GM21786 (cell line): ENCODE measurements around the gene HIRA.
"Not testable (repeated sequence)": the region's sequence is repeated elsewhere in the genome, so short reads cannot be mapped to it uniquely, and the experiment has no call there.

Experiments used
- ATAC-seq: cut with Tn5 transposase; IDR thresholded peaks from one replicate; pipeline ENCODE4 v1.9.1; 2021; ENCODE audit not compliant: unreplicated experiment

HIRA gene

DNA sequence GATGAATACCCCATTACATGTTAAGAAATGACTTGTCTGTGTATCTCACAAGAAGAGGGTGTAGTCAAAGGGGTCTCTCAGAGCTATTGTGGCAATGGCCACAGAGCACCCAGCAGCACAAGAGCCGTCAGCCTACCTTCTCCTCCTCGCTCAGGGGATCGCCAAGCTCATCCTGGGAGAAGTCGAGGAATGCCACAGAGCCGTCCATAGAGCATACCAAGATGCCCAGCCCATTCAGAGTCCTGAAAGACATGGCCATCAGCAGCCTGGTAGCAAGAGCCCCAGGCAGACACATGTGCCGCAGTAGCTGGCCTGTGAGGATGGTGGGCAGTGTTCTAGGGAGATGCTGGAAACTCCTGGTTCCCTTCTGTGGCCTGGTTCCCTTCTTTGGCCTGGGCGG, 44.0 kb downstream of the HIRA start:
- ATAC-seq: no peak

DNA sequence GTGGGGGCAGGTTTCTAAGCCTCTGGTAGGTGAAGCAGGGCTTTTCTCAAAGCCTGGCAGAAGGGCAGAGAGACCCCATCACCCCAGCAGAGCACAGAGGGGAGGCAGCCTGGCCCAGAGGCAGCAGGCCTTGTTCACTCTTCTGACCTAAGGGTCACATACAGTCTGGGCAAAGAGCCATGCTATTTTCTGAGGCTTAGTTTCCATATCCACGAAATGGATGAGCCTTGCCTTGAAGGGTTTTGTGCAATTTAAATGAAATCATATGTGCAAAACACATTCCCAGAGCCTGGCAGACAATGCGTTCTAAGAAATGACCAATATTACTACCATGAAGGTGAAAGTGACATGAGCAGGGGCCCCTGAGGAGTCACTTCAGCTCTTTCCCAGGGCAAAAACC, 44.5 kb downstream of the HIRA start:
- ATAC-seq: no peak

DNA sequence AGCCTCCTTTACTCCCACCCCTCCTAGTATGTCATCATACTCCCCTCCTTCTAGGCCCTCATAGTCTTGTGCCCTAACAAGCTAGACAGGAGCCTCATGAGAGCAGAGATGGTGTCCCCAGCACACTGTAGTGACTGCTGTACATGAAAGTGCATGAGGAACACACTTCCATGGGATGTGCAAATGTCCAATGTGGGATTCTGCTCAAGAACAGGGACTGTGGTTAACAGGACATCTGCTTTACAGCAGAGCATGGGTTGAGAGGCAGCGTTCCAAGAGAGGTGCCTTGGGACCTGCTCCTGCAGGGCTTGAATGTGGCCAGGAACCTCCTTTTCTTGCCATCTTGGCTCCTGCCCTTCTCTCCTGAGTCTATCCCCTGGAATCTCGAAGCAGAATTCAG, 45.3 kb downstream of the HIRA start:
- ATAC-seq: no peak

DNA sequence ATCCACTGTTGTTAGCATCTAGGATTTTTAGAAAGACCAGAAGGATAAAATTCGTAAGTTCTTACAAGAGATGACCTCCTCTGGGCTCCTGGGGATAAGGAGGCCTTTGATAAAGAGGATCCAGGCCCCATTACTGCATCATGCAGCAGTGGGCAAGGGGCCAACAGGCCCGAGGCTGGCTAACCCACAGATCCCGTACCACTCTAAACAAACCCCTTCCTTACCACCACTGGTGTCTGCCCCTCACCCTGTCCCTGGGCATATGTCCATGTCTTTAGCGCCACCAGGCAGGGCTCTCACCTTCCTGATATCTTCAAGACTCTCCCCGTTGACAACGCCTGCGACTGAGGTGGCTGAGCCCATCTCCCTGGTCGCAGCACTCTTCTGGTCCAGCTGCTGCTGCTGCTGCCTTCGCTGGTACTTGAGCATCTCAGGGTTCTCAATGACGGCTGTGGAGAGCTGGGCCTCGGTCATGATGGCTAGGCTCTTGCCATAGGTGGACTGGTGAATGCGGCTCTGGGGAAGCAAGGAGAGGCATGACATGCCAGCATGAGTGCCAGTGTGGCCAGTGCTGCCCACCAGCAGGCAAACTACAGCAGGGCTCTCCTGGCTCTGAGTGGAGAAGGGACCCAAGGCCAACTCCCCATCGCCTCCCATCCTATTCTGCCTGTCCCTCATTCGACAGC, 46.2 kb downstream of the HIRA start:
- ATAC-seq: no peak

DNA sequence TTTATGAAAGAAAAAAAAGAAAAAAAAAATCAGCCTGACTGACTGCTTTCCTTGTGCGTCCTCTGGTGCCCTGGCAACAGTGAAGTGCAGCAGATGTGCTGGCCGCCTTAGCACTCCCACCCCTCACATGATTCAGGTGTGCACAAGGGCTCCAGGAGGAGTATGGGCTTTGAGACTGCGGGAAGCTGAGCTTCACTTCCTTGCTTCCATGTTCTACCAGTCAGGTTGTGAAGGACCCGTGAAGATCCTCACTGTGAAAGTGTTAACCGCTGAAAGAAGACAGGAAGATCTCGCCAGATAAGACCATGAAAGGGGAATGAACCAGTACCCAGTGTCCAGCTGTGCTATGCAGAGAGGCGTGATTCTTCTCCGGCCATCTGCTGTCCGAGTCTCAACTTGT, 48.2 kb downstream of the HIRA start:
- ATAC-seq: no peak

DNA sequence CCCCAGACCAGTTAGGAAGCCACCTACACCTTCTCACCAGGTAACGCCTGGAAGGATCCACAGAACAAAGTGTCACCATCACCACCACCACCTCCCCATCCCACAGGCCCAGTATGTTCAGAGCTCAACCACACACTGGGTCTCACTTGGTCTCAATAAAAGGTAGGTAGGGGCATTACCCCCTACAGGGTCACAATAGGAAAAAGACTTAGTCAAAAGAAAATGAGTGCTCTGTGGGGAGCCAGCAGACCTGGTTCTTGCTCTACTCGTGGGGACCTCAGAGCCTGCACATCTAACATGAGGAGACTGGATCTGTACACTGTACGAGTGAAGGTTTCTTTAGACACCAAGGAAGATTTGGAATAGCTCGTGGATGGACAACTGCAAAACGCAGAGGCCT, 49.3 kb downstream of the HIRA start:
- no peak for ATAC-seq

DNA sequence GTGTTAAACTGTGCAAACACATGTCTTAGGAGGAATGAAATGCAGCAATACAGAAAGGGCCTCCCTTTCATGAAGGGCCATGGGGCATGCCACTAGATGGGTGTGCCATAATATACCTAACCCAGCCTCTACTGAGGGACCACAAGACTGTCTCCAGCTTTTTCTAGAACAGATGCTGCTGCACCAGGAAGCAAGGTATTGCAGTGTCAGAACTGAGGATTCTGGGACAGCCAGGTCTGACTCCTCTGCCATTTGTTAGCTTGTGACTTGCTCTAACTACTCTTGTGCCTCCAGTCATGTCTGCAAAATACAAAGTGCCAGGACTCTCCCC, 53.2 kb downstream of the HIRA start:
- ATAC-seq: no peak

DNA sequence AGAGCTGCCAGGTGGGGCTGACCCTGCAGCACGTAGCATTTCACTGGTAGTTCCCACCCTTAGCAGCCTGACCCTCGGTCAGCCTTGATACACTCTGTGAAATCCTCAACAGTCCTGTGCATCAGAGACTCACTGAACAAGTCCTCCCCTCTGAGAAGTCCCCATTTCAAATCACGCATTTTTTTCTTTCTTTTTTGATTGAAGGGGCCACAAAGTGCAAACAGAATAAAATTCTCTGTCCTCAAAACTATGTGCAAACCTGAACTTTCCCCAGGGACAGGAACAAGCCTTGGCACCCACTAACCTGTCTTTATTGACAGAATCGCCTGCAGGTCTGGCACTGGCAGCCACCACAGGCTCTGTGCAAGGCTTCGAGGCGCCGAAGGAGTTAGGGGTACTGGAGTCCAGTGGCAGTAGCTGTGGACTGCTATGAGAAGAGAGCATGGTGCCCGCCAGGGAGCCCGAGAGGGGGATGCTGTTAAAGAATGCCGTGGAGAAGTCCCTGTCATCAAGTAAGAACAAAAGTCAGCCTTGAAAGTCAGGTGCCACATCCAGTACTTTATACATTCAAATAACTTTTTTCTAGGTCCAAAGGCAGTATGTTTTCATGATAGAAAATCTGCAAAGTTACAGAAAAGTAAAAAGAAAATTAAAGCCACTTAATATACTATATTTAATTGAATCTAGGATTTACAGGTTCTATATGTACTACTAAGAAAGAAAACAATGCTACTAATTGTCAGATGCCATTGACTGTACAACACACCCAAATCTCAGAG, 53.8 kb downstream of the HIRA start:
- no peak for ATAC-seq

DNA sequence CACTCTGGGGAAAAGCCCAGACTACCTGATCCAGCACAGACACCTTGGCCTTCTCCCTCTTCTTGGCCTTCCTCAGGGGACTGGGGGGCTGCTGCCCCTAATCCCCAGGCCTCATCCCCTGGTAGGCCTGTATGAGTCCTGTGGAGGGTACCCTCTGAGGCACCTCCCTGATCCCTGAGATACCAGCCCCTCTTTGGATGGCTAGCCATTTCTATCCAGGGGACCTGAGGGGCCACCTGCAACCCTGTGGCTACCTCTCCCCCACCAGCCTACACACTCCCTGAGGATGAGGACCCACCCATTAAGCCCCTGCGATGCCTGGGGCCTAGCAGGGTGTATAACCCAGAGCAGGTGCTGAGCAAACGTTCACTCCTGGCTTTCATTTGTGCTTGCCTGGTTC, 54.6 kb downstream of the HIRA start:
- no peak for ATAC-seq

DNA sequence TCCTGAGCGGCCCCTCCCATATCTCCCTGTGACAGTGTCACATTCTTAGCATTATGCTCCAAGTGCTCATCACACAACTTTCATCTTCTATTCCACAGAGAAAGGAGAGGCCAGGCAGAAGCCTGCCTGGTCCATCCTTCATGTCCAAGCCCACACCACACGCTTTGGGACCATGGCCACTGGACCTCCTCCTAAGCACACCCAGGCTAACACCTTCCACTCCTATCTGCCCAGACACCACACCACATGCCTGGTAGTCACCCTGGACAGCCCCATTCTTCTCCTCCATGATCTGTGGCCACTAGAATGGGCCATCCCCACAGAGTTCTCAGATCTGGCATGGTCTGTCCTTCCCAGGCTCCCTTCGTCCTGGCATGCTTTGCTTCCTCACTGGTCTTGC, 55.3 kb downstream of the HIRA start:
- ATAC-seq: no peak

DNA sequence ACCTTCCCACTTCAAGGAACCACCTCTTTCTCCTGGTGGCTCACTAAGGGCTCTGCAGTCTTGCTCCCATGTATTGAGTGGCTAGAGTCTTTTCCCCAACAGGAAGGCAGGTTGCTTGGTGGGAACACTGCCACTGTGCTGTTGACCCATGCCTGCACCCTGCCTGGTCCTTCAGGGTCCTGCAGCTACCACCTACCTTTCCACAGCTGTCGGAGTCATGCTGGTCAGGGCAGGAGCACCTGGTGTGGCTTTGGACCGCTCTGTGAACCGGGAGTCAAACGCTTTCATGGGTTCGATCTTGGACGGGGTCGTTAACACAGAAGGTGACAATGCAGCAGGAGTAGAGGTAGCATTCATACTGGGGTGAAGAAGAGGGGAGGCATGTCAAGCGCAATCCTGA, 56.1 kb downstream of the HIRA start:
- no peak for ATAC-seq

DNA sequence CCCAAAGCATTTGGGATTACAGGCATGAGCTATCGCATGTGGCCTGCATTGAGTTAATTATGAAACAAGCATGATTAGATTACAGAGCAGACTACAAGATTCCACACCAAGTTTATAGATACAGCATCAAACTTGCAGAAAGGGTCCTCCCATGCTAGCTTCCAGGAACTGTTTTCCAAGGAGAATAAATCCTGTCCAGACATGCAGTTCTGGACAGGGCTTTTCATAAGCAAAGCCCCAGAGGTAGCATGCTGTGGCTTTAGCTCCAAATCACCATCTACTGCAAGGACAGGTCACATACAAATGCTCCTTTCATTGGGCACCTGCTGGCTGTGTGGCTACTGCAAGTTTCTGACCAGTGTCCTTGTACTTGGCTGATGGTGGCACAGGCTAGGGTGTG, 57.1 kb downstream of the HIRA start:
- no peak for ATAC-seq

DNA sequence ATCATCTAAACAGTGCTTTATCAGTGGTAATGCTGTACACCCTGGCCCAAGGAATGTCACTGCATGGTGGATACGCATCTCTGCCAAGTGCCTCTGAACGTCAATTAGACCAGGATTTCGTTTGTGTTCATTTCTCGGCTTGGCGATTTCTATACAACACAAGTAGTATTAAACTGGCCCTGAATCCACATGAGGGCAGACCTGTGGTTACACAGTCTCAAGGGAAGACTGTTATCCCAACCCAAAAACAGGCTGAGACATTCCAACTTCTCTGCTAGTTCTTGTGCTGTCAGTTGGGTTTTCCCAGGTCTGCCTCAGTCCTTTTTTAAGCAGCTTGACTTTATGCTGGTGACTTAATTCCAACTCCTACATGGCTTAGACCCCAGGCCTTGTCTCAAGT, 58.1 kb downstream of the HIRA start:
- no peak for ATAC-seq

DNA sequence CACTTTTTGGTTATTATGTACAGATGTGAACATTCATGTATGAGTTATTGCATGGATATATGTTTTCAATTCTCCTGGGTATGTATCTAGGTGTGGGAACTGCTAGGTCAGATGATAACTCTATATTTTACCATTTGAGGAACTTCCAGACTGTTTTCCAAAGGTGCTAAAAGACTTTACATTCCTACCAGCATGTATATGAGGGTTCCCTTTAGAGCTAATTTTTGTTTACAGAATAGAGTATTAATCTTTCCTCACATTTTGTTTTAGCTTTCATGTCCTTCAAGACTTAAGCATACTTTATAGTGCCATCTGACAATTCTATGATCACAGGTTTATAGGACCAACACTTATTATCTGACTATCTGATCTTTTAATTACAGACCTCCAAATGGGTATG, 59.6 kb downstream of the HIRA start:
- no peak for ATAC-seq

DNA sequence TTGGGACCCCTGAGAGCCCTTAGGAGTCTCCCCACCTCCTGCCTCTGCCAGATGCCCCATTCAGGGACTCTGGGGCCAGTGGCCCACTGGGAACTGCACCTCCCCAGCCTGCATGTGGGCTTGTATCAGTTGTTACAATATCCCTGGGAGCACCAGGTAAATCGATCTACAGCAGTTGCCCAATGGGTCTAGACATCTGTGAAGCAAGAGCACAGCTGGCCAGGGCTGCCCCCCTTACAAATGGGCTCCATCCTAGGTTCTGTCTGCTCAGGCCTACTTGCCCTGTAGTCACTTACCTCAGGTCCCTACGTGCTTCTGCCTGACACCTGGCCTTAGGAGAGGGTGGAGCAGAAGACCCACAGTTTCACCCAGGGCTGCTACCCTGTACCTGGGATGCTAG, 62.7 kb downstream of the HIRA start:
- no peak for ATAC-seq

DNA sequence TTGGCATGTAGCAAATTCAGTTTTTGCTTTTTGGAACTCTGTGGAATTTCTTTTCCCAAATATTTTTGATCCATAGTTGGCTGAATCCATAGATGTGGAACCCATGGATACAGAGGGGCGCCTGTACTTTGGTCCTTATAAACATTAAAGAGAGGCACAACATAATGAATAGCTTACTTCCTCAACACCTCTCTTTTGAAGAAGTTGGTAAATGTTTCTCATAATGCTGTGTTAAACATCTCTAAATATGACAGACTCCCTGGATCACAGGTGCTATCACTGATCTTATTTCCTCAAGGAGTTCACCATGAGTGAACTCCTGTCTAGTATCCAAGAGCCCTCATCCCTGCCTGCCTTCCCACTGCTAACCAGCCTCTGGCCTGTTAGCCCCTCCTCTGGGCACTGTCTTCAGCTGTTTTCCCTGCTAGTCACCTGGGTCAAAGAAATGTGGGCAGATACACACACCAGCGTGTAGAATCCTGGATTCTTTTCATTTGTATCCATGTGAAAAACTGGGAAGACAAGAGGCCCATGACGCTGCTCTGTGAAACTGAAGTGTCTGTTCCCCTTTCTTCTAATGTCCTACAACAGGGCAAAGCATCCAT, 63.7 kb downstream of the HIRA start:
- ATAC-seq: no peak

DNA sequence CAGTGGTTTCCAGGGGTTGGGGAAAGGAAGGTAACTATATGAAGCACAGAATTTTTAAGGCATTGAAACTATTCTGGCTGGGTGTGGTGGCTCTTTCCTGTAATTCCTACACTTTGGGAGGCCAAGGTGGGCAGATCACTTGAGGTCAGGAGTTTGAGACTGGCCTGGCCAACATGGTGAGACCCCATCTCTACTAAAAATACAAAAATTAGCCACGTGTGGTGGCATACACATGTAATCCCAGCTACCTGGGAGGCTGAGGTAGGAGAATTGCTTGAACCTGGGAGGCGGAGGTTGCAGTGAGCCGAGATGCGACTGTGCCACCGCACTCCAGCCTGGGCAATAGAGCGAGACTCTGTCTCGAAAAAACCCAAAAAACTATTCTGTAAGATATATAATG, 68.0 kb downstream of the HIRA start:
- not testable (repeated sequence) for ATAC-seq

DNA sequence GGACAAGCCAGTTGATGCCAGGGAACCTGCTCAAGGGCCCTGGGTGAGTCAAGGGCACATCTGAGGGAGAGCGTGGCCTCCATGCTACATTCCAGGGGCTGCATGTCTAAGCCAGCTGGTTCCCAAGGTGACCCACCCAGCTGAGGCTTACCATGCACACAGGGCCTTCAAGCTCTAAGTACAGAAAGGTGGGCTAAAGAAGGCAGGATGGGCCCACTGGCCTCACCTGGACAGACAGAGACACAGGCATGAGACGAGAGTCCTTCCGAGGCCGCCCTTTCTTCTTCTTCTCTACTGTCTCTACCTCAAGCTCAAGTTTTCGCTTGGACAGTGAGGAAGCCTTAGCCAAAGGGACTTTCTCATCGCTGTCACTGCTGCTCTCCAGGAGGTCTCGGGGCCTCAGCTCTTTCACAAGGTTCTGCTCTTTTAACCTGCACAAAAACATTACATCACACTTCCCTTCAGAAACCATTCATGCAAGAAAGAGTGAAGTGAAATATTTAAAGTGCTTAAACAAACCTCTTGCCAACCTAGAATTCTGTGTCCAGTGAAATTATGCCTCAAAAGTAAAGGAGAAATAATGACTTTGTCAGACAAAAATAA, 69.9 kb downstream of the HIRA start:
- peak; percentile 88 for ATAC-seq

DNA sequence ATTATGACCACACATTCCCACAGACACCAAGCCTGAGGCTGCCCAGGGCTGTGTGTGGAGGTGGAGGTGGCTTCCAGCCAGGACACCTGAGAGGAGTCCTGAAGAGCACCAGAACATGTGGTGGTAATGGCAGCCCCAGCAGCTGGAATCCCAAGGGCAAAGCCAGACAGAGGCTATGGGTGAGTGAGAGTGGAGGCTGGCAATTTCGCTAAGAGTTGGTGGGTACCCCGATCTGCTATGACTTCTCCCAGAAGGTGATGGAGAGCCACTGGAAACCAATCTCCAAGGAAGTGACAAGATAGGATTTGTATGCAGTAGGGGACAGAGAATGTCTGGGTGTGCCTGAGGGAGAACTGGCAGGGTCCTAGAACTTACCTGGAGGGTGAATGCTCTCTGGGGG, 70.7 kb downstream of the HIRA start:
- ATAC-seq: no peak

DNA sequence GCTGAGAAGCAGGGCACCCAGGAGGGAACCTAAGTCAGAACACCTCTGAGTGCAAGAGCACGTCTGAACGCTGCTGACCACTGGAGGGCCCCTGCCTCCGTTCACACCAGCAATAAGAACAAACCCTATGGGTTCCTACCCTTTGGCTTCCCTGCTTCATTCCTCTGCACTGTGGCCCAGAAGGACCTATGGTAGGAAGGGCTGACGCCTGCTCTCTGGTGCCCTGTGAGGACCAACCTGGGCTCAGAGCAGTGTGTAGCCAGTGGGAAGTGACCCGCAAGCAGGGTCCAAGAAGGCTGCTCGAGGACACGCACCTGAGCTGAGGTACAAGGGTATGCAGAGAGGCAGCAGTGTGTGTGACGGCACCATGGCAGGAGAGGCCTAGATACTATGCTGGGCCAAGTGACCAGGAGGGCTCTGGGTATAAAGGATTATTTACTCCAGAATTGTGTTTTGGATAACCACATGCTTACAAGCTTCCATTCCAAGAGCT, 71.2 kb downstream of the HIRA start:
- no peak for ATAC-seq

DNA sequence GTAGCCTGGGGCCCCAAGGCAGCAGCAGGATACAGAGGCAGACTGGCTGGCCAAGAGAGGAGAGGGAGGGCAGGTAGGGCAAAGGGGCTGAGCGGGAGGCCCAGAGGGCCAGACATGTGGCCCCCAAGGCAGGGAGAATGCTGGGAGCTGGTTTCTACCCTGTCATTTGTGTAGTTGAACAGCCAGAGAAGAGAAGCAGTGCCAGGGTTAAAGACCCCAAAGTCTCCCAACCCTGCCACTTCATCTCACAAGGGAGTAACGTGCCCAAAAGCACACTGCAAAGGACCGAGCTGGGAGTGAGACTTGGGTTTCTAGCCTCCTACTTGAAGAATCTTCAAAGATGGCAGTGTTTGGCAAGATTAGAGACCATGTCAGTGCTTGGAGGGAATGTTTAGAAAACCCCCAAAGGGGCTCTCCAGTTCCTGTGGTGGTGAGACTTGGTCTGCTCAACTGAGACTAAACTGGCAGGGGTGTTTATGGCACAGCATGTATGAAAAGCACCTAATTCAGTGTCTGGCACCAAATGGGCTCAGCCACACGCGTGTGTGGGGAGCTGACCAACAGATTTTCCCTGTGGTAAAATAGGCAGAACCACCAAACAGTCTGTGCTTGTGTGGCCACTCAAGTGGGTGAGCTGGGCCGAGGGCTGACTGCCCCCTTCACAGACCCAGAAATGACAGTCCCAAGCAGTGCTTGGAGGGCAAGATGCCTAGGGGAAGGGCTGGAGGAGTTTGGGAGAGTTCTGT, 71.8 kb downstream of the HIRA start:
- ATAC-seq: no peak
